Heart right ventricle (tissue), 16 donors: ENCODE results near the gene CCDC183. TPM values are rescaled to one million over a fixed set of nuclear protein-coding genes. Genes with fewer than 3 reads are reported as not detected.

ENCODE experiments used
- ATAC-seq, 8 donors: fragments of 200-7000 bp; cut with Tn5 transposase; one replicate each; pipeline ENCODE4 v1.9.1; 2020; ENCODE audit warnings: mild to moderate bottlenecking in 8 of 8, moderate library complexity in 8 of 8, moderate number of reproducible peaks in 1 of 8
- DNase-seq, 2 donors: peaks; one replicate each; pipeline ENCODE4 v3.0.0-alpha.2; 2020
- H3K27ac ChIP-seq, 10 donors: fragments of 200-600 bp; sonication (generic) in 2 of 10; one replicate each; pipeline versions ENCODE4 v1.5.0 to v1.8.0; 2020 to 2022; ENCODE audit warnings: mild to moderate bottlenecking in 3 of 10
- H3K27me3 ChIP-seq, 7 donors: fragments of 200-600 bp; one replicate each; pipeline ENCODE4 v1.8.0; 2021 to 2022; ENCODE audit warnings: mild to moderate bottlenecking in 2 of 7
- H3K36me3 ChIP-seq, 9 donors: fragments of 200-600 bp; sonication (generic) in 1 of 9; one replicate each; pipeline versions ENCODE4 v1.5.0 to v1.8.0; 2020 to 2022; ENCODE audit warnings: mild to moderate bottlenecking in 2 of 9
- H3K4me1 ChIP-seq, 9 donors: fragments of 200-600 bp; sonication (generic) in 1 of 9; one replicate each; pipeline versions ENCODE4 v1.5.0 to v1.8.0; 2020 to 2022; ENCODE audit warnings: mild to moderate bottlenecking in 4 of 9
- H3K4me3 ChIP-seq, 10 donors: fragments of 200-600 bp; sonication (generic) in 2 of 10; one replicate each; pipeline versions ENCODE4 v1.5.0 to v1.8.0; 2020 to 2022; ENCODE audit warnings: mild to moderate bottlenecking in 7 of 10, moderate library complexity in 2 of 10
- H3K9me3 ChIP-seq, 11 donors: fragments of 200-600 bp in 10 of 11; sonication (generic) in 2 of 11; one replicate each; pipeline versions ENCODE4 v1.5.0 to v1.8.0; 2013 to 2022; ENCODE audit warnings: mild to moderate bottlenecking in 2 of 11, control low read depth in 1 of 11, moderate library complexity in 1 of 11
- WGBS, 2 donors: extraction: QIAGEN DNeasy Blood & Tissue Kit; methylation state at CpG; one replicate each; pipeline ENCODE4 v1.1.7; 2013; ENCODE audit warnings: inconsistent platforms in 1 of 2; 5-methylcytosine and 5-hydroxymethylcytosine counted together
- intact Hi-C, 10 donors: fragments of 100-400 bp; cut with DNase I; formaldehyde crosslinking; loops; one replicate each; pipeline versions ENCODE4 v1.11.1 to v1.14.2; 2022
- polyA plus RNA-seq, 2 donors: library from polyadenylated mRNA; stranded (reverse); fragments of 200-250 nt; gene quantifications; one replicate each; pipeline ENCODE4 v1.2.3, GENCODE V29; 2013
- total RNA-seq, 10 donors: library from RNA; stranded (reverse); fragmentation: NEBNext Ultra II Directional in 3 of 10; extraction: Animal tissue kit (Norgen Biotek cat#: 25700) in 3 of 10; gene quantifications; one replicate each; pipeline versions ENCODE4 v1.2.1 to v1.2.4, GENCODE V29; 2021 to 2023
- TF ChIP-seq, protein P1 (sequence below), 9 donors: fragments of 200-600 bp; sonication (generic) in 2 of 9; IDR thresholded peaks; one replicate each; pipeline versions ENCODE4 v1.5.0 to v1.8.0; 2021 to 2022; ENCODE audit warnings: antibody characterized with exemption in 9 of 9, mild to moderate bottlenecking in 5 of 9, moderate library complexity in 1 of 9
- donor health status: Arrhythmogenic right ventricular cardiomyopathy.
- donor health status: ischemic (EF 13 %, LVEDD 7.1; RV severe dilation, severe dysfunction).
- donor health status: healthy with polysubstance abuse.
- donor health status: DM: no; HTN: yes; CAD: no.
- donor health status: DM: no; HTN: no; CAD: no.
- donor health status: ischemic (EF 25% LVEDD 6.9; RV normal size, moderate dysfunction).
- donor health status: ischemic (EF 25% LVEDD 5.7; RV mildly dilated, moderate dysfunction).
- donor health status: healthy.
- donor health status: DM: yes; HTN: yes; CAD: no.
- donor health status: Ischemic cardiomyopathy.
- donor health status: ischemic (EF 35%, LVEDD 5.7; RV mildly dilated, moderate dysfunction).
- donor health status: nonischemic (EF 11% LVEDD 7.7; RV severe dilation, severe dysfunction).
- donor health status: DM: yes; HTN: yes; CAD: no.
- donor health status: PGD.
- donor health status: ischemic (EF 29% LVEDD 5.4; RV normal size, mild dysfunction).
- donor health status: nonischemic (EF 23%, LVEDD 6.1; RV moderate dilation, normal function).

Gene CCDC183
- total and polyA plus RNA-seq, 12 donors = 0.49 to 9.2 (median 1.1) TPM

DNA sequence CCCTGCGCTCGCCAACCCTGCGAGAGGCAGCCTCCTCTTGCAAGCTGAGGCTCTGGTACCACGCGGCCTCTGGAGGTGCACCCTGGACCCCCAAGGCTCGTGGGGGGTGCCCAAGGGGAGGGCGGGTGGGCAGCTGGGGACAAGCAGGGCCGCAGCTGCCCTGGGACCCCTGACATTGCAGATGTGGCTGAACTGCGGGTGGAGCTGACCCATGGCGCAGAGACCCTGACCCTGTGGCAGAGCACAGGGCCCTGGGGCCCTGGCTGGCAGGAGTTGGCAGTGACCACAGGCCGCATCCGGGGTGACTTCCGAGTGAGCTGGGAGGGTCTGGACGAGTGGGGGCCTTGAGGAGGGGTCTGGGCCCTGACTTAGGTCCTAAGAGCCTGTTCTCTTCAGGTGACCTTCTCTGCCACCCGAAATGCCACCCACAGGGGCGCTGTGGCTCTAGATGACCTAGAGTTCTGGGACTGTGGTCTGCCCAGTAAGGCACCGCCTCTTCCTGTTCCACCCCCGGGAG is 57.5 kb downstream of the CCDC183 start:
- H3K4me3 ChIP-seq = no peak overlapping the region
- intact Hi-C loops = loop anchor here in 3 of 10 donors (5.0 kb wide), 3 partner anchors 49 to 94 kb away; partner anchors contain the start of genes C8G (in 1 of the 3) and FBXW5 (in 1 of the 3)
- no peaks in the 10 kb centered on the region for H3K27me3 ChIP-seq
- H3K4me1 ChIP-seq = peaks cover 14 to 33% (median 27%) of the 10 kb centered on the region in 9 donors
- H3K9me3 ChIP-seq = no peaks in the 10 kb centered on the region
- 87 to 88% methylated on average over 18 of the region's 18 CpGs for WGBS, 2 donors
- DNase-seq (peak in 1 of 2 donors; percentile 10), ATAC-seq (no peak)
- TF ChIP-seq, protein P1, sequence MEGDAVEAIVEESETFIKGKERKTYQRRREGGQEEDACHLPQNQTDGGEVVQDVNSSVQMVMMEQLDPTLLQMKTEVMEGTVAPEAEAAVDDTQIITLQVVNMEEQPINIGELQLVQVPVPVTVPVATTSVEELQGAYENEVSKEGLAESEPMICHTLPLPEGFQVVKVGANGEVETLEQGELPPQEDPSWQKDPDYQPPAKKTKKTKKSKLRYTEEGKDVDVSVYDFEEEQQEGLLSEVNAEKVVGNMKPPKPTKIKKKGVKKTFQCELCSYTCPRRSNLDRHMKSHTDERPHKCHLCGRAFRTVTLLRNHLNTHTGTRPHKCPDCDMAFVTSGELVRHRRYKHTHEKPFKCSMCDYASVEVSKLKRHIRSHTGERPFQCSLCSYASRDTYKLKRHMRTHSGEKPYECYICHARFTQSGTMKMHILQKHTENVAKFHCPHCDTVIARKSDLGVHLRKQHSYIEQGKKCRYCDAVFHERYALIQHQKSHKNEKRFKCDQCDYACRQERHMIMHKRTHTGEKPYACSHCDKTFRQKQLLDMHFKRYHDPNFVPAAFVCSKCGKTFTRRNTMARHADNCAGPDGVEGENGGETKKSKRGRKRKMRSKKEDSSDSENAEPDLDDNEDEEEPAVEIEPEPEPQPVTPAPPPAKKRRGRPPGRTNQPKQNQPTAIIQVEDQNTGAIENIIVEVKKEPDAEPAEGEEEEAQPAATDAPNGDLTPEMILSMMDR (IDR thresholded peaks at IDR 0.05) = no peak
- H3K27ac ChIP-seq = no peak overlapping the region
- H3K36me3 ChIP-seq = peaks cover 0 to 24% (median 11%) of the 10 kb centered on the region in 9 donors

DNA sequence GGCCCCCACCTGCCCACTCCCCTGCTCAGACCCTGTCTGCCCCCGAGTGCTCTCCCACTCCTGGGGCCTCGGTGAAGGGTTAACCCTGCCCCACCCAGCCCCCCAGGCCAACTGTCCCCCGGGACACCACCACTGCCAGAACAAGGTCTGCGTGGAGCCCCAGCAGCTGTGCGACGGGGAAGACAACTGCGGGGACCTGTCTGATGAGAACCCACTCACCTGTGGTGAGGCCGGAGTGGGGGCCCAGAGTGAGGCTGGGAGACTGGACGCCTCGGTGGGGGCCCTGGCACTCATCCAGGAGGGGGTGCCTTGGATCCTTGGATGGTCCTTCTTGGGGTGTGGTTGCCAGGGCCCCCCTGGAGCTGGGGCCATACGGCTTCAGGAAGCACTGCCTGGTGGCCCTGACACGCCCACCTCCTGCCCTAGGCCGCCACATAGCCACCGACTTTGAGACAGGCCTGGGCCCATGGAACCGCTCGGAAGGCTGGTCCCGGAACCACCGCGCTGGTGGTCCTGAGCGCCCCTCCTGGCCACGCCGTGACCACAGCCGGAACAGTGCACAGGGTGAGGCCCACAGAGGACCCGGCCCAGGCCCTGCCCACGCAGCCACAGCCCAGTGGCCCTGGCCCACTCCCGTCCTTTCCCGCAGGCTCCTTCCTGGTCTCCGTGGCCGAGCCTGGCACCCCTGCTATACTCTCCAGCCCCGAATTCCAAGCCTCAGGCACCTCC is 58.1 kb downstream of the CCDC183 start:
- Histone ChIP-seq H3K4me3 (no peak overlapping the region), H3K4me1 (peaks cover 14 to 39% (median 31%) of the 10 kb centered on the region in 9 donors), H3K36me3 (peaks cover 0 to 28% (median 11%) of the 10 kb centered on the region in 9 donors), H3K27me3 (no peaks in the 10 kb centered on the region), H3K27ac (no peak overlapping the region), H3K9me3 (no peaks in the 10 kb centered on the region)
- intact Hi-C loops = loop anchor here in 3 of 10 donors (5.0 kb wide), 3 partner anchors 48 to 93 kb away; partner anchors contain the start of genes C8G (in 1 of the 3) and FBXW5 (in 1 of the 3)
- TF ChIP-seq, protein P1 (IDR thresholded peaks at IDR 0.05) = no peak
- whole genome bisulfite sequencing, 2 donors = 81% methylated on average over 30 of the region's 30 CpGs
- peak in 1 of 2 donors; percentile 22 for DNase-seq
- ATAC-seq = no peak

DNA sequence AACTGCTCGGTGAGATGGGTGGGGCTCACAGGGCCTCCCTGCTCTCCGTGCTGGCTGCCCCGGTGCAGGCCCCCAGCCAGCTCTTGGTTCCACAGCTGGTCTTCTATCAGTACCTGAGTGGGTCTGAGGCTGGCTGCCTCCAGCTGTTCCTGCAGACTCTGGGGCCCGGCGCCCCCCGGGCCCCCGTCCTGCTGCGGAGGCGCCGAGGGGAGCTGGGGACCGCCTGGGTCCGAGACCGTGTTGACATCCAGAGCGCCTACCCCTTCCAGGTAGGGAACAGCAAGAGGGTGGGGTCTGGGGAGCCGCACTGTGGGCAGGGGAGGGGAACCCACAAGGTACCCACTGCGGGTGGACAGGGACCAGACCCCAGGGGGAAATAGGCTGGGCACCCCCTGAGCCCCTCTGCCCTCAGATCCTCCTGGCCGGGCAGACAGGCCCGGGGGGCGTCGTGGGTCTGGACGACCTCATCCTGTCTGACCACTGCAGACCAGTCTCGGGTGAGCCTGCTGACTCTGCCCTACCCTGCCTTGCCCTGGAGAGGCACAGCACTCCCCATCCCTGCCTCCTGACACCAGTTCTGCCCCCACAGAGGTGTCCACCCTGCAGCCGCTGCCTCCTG is 58.8 kb downstream of the CCDC183 start:
- Histone ChIP-seq H3K4me1 (peaks cover 11 to 42% (median 34%) of the 10 kb centered on the region in 9 donors), H3K27ac (no peak overlapping the region), H3K27me3 (no peaks in the 10 kb centered on the region), H3K4me3 (no peak overlapping the region), H3K9me3 (no peaks in the 10 kb centered on the region), H3K36me3 (peaks cover 0 to 33% (median 11%) of the 10 kb centered on the region in 9 donors)
- intact Hi-C loops = loop anchor here in 3 of 10 donors (5.0 kb wide), 3 partner anchors 47 to 92 kb away; partner anchors contain the start of genes C8G (in 1 of the 3) and FBXW5 (in 1 of the 3)
- TF ChIP-seq, protein P1 (IDR thresholded peaks at IDR 0.05) = no peak
- DNase-seq (peak in 1 of 2 donors; percentile 9), ATAC-seq (no peak)
- WGBS, 2 donors = 84 to 85% methylated on average over 23 of the region's 23 CpGs

DNA sequence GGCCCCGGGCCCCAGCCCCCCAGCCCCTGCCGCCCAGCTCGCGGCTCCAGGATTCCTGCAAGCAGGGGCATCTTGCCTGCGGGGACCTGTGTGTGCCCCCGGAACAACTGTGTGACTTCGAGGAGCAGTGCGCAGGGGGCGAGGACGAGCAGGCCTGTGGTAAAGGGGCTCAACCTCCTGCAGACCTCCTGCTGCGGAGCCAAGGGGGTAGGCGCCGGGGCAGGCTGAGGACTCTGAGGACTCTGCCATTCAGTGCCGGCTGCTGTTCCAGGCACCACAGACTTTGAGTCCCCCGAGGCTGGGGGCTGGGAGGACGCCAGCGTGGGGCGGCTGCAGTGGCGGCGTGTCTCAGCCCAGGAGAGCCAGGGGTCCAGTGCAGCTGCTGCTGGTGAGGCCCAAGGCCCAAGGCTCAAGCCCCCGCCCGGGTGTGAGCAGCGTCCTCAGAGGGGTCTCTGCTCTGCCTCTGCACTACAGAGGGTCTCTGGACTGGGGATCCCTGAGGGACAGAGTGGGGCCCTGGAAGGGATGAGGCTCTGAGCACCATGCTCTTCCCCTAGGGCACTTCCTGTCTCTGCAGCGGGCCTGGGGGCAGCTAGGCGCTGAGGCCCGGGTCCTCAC is 59.4 kb downstream of the CCDC183 start:
- peak in 1 of 2 donors; percentile 30 for DNase-seq

More for the DNA sequence above, 59.4 kb downstream of the CCDC183 start:
- no peak overlapping the region for H3K4me3 ChIP-seq
- H3K4me1 ChIP-seq = peaks cover 5 to 37% (median 29%) of the 10 kb centered on the region in 9 donors
- TF ChIP-seq, protein P1 (IDR thresholded peaks at IDR 0.05) = no peak
- H3K9me3 ChIP-seq = no peaks in the 10 kb centered on the region
- intact Hi-C loops = no loop called here
- H3K27ac ChIP-seq = no peak overlapping the region
- no peak for ATAC-seq
- WGBS, 2 donors = 79 to 83% methylated on average over 26 of the region's 26 CpGs
- no peaks in the 10 kb centered on the region for H3K27me3 ChIP-seq
- H3K36me3 ChIP-seq = peaks cover 0 to 31% (median 9%) of the 10 kb centered on the region in 9 donors
